SK-N-SH treated with all-trans-retinoic acid at 6 μM for 48 hours (cell line): ENCODE data around the gene KLK3.

Experiments used
- ATAC-seq: fragments of 200-7000 bp; cut with Tn5 transposase; 3 replicates; pipeline ENCODE4 v1.9.1; 2020; ENCODE audit warnings: mild to moderate bottlenecking, moderate library complexity
- ARNTL ChIP-seq: fragments of 450-650 bp; formaldehyde crosslinking; IDR thresholded peaks from 2 replicates; pipeline ENCODE4 v1.5.0; 2020; ENCODE audit warnings: low read depth, mild to moderate bottlenecking, moderate library complexity, borderline replicate concordance
- BACH2 ChIP-seq: fragments of 250-450 bp; sonication (Bioruptor Pico); IDR thresholded peaks from 2 replicates; pipeline ENCODE4 v1.9.0; 2021; ENCODE audit warnings: mild to moderate bottlenecking, borderline replicate concordance
- CREB5 ChIP-seq: fragments of 250-450 bp; sonication (Bioruptor Pico); IDR thresholded peaks from 2 replicates; pipeline ENCODE4 v1.5.1; 2020; ENCODE audit warnings: low read depth, mild to moderate bottlenecking, moderate library complexity
- ESRRG ChIP-seq: fragments of 250-450 bp; sonication (Bioruptor Pico); IDR thresholded peaks from 2 replicates; pipeline ENCODE4 v1.6.1; 2021; ENCODE audit warnings: mild to moderate bottlenecking
- GLIS3 ChIP-seq: fragments of 250-450 bp; sonication (Bioruptor Pico); IDR thresholded peaks from 2 replicates; pipeline ENCODE4 v1.5.0; 2020; ENCODE audit warnings: mild to moderate bottlenecking, moderate library complexity
- OSR1 ChIP-seq: fragments of 250-450 bp; sonication (Bioruptor Pico); IDR thresholded peaks from 2 replicates; pipeline ENCODE4 v1.8.0; 2022; ENCODE audit warnings: moderate library complexity, mild to moderate bottlenecking, inconsistent platforms
- PPARA ChIP-seq: fragments of 250-450 bp; sonication (Bioruptor Pico); IDR thresholded peaks from 2 replicates; pipeline ENCODE4 v1.5.0; 2020; ENCODE audit warnings: mild to moderate bottlenecking, borderline replicate concordance
- RARB ChIP-seq: fragments of 250-450 bp; sonication (Bioruptor Pico); IDR thresholded peaks from 2 replicates; pipeline ENCODE4 v1.8.0; 2021; ENCODE audit warnings: mild to moderate bottlenecking, moderate library complexity
- SNAI2 ChIP-seq: fragments of 250-450 bp; sonication (Bioruptor Pico); IDR thresholded peaks from 2 replicates; pipeline ENCODE4 v1.5.0; 2020; ENCODE audit warnings: mild to moderate bottlenecking, moderate library complexity
- TOX ChIP-seq: fragments of 250-450 bp; sonication (Bioruptor Pico); IDR thresholded peaks from 2 replicates; pipeline ENCODE4 v1.8.0; 2021; ENCODE audit warnings: mild to moderate bottlenecking, moderate library complexity, borderline replicate concordance
- ZC3H10 ChIP-seq: fragments of 250-450 bp; sonication (Bioruptor Pico); IDR thresholded peaks from 2 replicates; pipeline ENCODE4 v1.5.1; 2021; ENCODE audit warnings: mild to moderate bottlenecking, moderate library complexity
- ZFP3 ChIP-seq: fragments of 250-450 bp; sonication (Bioruptor Pico); IDR thresholded peaks from 2 replicates; pipeline ENCODE4 v1.5.0; 2020; ENCODE audit warnings: mild to moderate bottlenecking, moderate library complexity
- ZFP30 ChIP-seq: fragments of 450-650 bp; formaldehyde crosslinking; IDR thresholded peaks from 2 replicates; pipeline ENCODE4 v1.5.0; 2022; ENCODE audit warnings: mild to moderate bottlenecking, moderate library complexity
- ZNF565 ChIP-seq: fragments of 450-650 bp; formaldehyde crosslinking; conservative IDR thresholded peaks from 2 replicates; pipeline ENCODE4 v1.5.0; 2020; ENCODE audit warnings: low read depth, mild to moderate bottlenecking, moderate library complexity
- ZNF70 ChIP-seq: fragments of 450-650 bp; formaldehyde crosslinking; IDR thresholded peaks from 2 replicates; pipeline ENCODE4 v1.5.0; 2020; ENCODE audit warnings: mild to moderate bottlenecking, moderate library complexity
- ZNF8 ChIP-seq: fragments of 450-650 bp; formaldehyde crosslinking; IDR thresholded peaks from 2 replicates; pipeline ENCODE4 v1.5.0; 2020; ENCODE audit warnings: mild to moderate bottlenecking, moderate library complexity
- TF ChIP-seq, protein P1 (sequence below): fragments of 250-450 bp; sonication (Bioruptor Pico); IDR thresholded peaks from 2 replicates; pipeline ENCODE4 v1.5.0; 2020; ENCODE audit warnings: mild to moderate bottlenecking, moderate library complexity
- TF ChIP-seq, protein P2 (sequence below): fragments of 250-450 bp; sonication (Bioruptor Pico); IDR thresholded peaks from 2 replicates; pipeline ENCODE4 v1.8.0; 2020; ENCODE audit warnings: mild to moderate bottlenecking, moderate library complexity, borderline replicate concordance
- TF ChIP-seq, protein P3 (sequence below): fragments of 250-450 bp; sonication (Bioruptor Pico); IDR thresholded peaks from 2 replicates; pipeline ENCODE4 v1.8.0; 2021; ENCODE audit warnings: low read depth, mild to moderate bottlenecking, moderate library complexity, borderline replicate concordance

KLK3 gene

DNA sequence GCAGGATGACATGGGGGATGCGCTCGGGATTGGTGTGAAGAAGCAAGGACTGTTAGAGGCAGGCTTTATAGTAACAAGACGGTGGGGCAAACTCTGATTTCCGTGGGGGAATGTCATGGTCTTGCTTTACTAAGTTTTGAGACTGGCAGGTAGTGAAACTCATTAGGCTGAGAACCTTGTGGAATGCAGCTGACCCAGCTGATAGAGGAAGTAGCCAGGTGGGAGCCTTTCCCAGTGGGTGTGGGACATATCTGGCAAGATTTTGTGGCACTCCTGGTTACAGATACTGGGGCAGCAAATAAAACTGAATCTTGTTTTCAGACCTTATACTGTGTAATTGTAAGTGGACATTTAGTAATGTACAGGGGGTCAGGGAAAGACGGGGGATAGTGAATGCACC lies 25.5 kb downstream of the KLK3 start:
- ATAC-seq: no peak
- TF ChIP-seq ESRRG: no peak
- no peak for TF ChIP-seq ZC3H10 (CRISPR knock-in tag)
- no peak for TF ChIP-seq ZNF565 (CRISPR knock-in tag)
- TF ChIP-seq, protein P1, sequence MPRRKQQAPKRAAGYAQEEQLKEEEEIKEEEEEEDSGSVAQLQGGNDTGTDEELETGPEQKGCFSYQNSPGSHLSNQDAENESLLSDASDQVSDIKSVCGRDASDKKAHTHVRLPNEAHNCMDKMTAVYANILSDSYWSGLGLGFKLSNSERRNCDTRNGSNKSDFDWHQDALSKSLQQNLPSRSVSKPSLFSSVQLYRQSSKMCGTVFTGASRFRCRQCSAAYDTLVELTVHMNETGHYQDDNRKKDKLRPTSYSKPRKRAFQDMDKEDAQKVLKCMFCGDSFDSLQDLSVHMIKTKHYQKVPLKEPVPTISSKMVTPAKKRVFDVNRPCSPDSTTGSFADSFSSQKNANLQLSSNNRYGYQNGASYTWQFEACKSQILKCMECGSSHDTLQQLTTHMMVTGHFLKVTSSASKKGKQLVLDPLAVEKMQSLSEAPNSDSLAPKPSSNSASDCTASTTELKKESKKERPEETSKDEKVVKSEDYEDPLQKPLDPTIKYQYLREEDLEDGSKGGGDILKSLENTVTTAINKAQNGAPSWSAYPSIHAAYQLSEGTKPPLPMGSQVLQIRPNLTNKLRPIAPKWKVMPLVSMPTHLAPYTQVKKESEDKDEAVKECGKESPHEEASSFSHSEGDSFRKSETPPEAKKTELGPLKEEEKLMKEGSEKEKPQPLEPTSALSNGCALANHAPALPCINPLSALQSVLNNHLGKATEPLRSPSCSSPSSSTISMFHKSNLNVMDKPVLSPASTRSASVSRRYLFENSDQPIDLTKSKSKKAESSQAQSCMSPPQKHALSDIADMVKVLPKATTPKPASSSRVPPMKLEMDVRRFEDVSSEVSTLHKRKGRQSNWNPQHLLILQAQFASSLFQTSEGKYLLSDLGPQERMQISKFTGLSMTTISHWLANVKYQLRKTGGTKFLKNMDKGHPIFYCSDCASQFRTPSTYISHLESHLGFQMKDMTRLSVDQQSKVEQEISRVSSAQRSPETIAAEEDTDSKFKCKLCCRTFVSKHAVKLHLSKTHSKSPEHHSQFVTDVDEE (CRISPR knock-in tag): no peak
- TF ChIP-seq PPARA (CRISPR knock-in tag): no peak
- no peak for TF ChIP-seq ARNTL
- TF ChIP-seq, protein P2, sequence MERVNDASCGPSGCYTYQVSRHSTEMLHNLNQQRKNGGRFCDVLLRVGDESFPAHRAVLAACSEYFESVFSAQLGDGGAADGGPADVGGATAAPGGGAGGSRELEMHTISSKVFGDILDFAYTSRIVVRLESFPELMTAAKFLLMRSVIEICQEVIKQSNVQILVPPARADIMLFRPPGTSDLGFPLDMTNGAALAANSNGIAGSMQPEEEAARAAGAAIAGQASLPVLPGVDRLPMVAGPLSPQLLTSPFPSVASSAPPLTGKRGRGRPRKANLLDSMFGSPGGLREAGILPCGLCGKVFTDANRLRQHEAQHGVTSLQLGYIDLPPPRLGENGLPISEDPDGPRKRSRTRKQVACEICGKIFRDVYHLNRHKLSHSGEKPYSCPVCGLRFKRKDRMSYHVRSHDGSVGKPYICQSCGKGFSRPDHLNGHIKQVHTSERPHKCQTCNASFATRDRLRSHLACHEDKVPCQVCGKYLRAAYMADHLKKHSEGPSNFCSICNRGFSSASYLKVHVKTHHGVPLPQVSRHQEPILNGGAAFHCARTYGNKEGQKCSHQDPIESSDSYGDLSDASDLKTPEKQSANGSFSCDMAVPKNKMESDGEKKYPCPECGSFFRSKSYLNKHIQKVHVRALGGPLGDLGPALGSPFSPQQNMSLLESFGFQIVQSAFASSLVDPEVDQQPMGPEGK: no peak
- TF ChIP-seq, protein P3, sequence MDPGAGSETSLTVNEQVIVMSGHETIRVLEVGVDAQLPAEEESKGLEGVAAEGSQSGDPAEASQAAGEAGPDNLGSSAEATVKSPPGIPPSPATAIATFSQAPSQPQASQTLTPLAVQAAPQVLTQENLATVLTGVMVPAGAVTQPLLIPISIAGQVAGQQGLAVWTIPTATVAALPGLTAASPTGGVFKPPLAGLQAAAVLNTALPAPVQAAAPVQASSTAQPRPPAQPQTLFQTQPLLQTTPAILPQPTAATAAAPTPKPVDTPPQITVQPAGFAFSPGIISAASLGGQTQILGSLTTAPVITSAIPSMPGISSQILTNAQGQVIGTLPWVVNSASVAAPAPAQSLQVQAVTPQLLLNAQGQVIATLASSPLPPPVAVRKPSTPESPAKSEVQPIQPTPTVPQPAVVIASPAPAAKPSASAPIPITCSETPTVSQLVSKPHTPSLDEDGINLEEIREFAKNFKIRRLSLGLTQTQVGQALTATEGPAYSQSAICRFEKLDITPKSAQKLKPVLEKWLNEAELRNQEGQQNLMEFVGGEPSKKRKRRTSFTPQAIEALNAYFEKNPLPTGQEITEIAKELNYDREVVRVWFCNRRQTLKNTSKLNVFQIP (CRISPR knock-in tag): no peak
- no peak for TF ChIP-seq BACH2

GRCh38 chr19:50882188-50882587 lies 27.5 kb downstream of the KLK3 start:
- TF ChIP-seq, protein P2: no peak
- TF ChIP-seq ZNF8 (CRISPR knock-in tag): no peak
- no peak for TF ChIP-seq TOX
- TF ChIP-seq, protein P1 (CRISPR knock-in tag): no peak
- TF ChIP-seq ZNF70 (CRISPR knock-in tag): no peak
- TF ChIP-seq BACH2: no peak
- no peak for TF ChIP-seq RARB (CRISPR knock-in tag)
- no peak for TF ChIP-seq CREB5
- TF ChIP-seq ARNTL: no peak
- TF ChIP-seq ZFP3 (CRISPR knock-in tag): no peak
- TF ChIP-seq GLIS3 (CRISPR knock-in tag): no peak
- TF ChIP-seq ESRRG: no peak
- no peak for ATAC-seq

DNA sequence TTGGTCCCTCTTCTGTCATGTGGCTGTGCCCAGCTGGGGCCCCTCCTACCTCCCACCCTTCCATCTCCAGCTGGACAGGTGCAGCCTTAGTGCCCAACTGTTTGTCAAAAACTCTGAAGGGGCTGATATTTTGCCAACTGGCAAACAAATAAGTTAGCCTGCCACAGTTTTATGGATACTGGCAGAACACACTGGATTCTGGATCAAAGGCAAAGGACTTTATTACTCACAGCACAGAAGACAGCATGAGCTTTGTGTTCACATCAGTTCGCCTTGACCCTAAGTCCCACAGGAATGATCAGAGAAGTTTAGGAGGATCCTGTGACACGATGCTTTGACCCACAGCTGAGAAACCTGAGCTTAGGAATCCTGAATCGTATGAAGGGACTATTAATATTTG lies 34.9 kb downstream of the KLK3 start:
- ATAC-seq: no peak
- no peak for TF ChIP-seq OSR1 (CRISPR knock-in tag)
- TF ChIP-seq, protein P1 (CRISPR knock-in tag): no peak
- no peak for TF ChIP-seq CREB5
- TF ChIP-seq ZFP3 (CRISPR knock-in tag): no peak
- TF ChIP-seq ZNF565 (CRISPR knock-in tag): no peak
- TF ChIP-seq TOX: no peak
- TF ChIP-seq ARNTL: no peak
- no peak for TF ChIP-seq SNAI2
- TF ChIP-seq ZFP30 (CRISPR knock-in tag): no peak
